SK-MEL-5 (cell line): ENCODE measurements around the gene ATOH1. TPM values are rescaled to one million over a fixed set of nuclear protein-coding genes. Genes with fewer than 3 reads are reported as not detected.

ENCODE experiments used
- DNase-seq: peaks from one replicate; pipeline ENCODE4 v3.0.0-alpha.2; 2016; ENCODE audit warnings: low read depth, low spot score
- in situ Hi-C: cut with HindIII; loops from 2 replicates; pipeline ENCODE4 v1.10.0; 2016; ENCODE audit warnings: low sequenced_read_pairs, high pct_unique_total_duplicates, low pct_unique_long_range_greater_than_20kb
- polyA plus RNA-seq, 2 experiments: library from polyadenylated mRNA; depleted of rRNA; stranded (reverse); fragments of >200 nt; gene quantifications; 2 replicates each; pipeline ENCODE4 v1.2.3, GENCODE V29; 2015
- total RNA-seq: library from RNA; depleted of rRNA; stranded (reverse); fragments of >200 nt; shearing (Covaris generic); gene quantifications from 2 replicates; pipeline ENCODE4 v1.2.3, GENCODE V29; 2014; rRNA removed

Gene ATOH1
- not detected in 2 replicates for total RNA-seq
- polyA plus RNA-seq (2015; cell fraction: cytosol; rRNA removed), result not detected in 2 replicates
- polyA plus RNA-seq (2015; cell fraction: nucleus; rRNA removed), result not detected in 2 replicates

DNA sequence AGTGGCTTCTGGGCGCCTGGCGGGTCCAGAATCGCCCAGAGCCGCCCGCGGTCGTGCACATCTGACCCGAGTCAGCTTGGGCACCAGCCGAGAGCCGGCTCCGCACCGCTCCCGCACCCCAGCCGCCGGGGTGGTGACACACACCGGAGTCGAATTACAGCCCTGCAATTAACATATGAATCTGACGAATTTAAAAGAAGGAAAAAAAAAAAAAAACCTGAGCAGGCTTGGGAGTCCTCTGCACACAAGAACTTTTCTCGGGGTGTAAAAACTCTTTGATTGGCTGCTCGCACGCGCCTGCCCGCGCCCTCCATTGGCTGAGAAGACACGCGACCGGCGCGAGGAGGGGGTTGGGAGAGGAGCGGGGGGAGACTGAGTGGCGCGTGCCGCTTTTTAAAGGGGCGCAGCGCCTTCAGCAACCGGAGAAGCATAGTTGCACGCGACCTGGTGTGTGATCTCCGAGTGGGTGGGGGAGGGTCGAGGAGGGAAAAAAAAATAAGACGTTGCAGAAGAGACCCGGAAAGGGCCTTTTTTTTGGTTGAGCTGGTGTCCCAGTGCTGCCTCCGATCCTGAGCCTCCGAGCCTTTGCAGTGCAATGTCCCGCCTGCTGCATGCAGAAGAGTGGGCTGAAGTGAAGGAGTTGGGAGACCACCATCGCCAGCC lies at the start of gene ATOH1:
Gene ATOH1, plus strand, starts transcription at position 422 of the 663 bp plus-strand sequence. Its CDS starts 174 bp downstream, at position 596.
- in situ Hi-C loops, result no loop called here
- DNase-seq, result peak; percentile 18

- DNase-seq, result no peak
- in situ Hi-C loops, result no loop called here
These were observed 49.3 kb upstream of the ATOH1 start for GRCh38 chr4:93779228-93779627.

- in situ Hi-C loops, result no loop called here
- DNase-seq, result no peak
These were observed 48.5 kb upstream of the ATOH1 start for GRCh38 chr4:93780080-93780479.

GRCh38 chr4:93781198-93781597 lies 47.4 kb upstream of the ATOH1 start:
- DNase-seq, result no peak
- in situ Hi-C loops, result no loop called here

DNA sequence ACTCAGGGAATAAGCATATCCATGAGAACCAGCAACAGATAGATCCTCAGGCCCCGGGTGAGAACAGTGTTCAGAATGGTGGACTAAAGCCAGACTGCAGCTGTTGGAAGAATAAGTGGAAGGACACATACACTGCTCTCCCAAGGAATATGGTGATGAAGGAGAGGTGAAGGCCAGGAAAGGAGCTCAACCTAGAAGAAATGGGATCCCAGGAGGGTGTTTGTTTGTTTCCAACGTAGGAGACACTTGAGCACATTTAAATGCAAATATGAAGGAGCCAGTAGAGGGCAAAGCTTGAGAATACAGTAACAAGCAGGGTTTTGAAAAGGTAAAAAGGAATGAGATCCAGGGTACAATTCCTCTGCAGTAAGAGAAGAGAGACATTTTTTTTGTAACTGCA lies 42.4 kb upstream of the ATOH1 start:
- DNase-seq, result no peak
- in situ Hi-C loops, result no loop called here

DNA sequence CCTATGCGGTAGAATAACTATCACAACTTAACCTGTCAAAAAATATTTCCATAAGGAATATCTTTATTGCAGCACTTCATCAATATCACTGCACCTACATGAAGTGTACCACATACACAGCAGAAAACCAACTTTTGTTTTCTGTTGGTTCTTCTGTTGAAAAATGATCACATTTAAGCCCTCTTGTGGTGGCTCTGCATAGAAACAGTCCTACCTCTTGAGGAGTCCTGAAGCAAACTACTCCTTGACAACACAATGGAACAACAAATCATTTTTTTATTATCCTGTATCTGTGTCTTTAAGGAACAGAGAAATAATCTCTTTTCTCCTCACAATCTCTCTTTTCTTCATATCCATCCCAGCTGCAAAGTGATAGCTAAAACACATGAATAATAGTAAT lies 39.8 kb upstream of the ATOH1 start:
- in situ Hi-C loops, result no loop called here

DNA sequence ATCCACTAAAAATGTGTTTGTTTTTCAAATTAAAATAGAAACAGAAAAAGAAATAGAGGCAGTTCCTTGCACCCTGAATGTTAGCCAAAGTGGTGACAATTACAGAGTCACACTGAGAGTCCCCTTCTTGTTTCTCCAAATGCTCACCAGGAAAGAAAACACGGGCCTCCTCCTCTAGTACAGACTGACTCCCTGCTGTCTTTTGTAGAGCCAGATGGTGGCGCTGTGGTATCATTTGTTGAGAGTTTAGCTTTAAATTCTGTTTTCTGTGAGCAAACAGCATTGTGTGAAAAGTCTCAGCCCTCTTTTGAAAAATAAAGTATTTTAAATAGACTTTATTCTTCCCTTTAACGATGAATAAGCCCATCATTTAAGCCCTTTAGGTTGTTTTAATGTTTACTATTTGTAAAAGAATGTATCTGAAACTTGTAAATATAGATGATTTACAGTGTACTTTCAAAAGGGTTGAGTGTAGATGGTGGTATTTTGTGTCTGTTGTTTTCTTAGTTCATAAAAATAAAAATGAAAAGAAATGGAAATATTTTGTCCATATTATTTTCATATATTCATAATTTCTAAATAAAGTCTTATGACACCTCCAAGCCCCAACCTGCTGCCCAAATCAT lies 36.9 kb upstream of the ATOH1 start:
- in situ Hi-C loops, result no loop called here
- peak; percentile 70 for DNase-seq

More for the DNA sequence above, 39.8 kb upstream of the ATOH1 start:
- peak; percentile 55 for DNase-seq

DNA sequence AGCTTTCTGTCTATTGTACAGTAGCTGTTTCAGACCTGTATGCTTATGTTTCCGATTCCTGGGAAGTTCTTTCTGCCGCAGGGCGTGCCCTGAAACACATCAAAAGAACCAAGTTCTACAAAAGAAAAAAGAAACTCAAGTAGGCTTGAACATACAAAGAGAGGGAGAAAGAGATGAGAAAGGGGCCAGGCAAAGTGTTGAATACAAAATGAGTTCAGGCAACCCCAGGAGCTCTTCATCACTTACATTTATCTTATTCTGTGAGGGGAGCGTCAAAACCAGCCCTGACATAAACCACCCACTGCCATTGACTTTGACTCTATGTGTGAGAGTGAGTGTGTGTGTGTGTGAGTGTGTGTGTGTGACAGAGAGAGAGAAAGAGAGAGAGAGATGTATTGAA lies 26.5 kb upstream of the ATOH1 start:
- no peak for DNase-seq
- in situ Hi-C loops, result no loop called here

- in situ Hi-C loops, result no loop called here
- no peak for DNase-seq
These were observed 18.8 kb upstream of the ATOH1 start for GRCh38 chr4:93809773-93810172.

GRCh38 chr4:93810340-93810992 lies 18.1 kb upstream of the ATOH1 start:
- in situ Hi-C loops, result no loop called here

GRCh38 chr4:93813092-93813491 lies 15.5 kb upstream of the ATOH1 start:
- in situ Hi-C loops, result no loop called here
- DNase-seq, result no peak

More at GRCh38 chr4:93810340-93810992, 18.1 kb upstream of the ATOH1 start:
- no peak for DNase-seq

DNA sequence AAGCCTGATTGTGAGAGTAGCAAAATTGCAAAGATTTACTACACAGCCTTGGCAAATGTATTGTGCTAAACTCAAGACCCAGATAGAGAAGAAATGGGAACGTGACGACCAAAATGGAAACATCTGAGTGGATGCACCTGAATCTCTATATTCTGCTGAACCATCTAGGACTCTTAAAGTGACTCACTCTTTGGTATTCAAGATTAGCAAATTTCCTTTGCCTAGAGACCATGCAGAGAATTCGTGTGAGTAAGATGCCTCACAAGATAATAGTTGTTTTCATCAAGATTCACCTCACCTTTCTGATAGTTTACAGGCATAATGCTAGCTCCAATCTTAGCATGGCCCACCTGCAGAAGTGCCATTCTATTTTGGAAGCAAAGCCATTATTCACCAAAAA lies 14.4 kb upstream of the ATOH1 start:
- in situ Hi-C loops, result no loop called here
- DNase-seq, result no peak

- in situ Hi-C loops, result no loop called here
These were observed 13.8 kb upstream of the ATOH1 start for GRCh38 chr4:93814722-93815121.

GRCh38 chr4:93825551-93826216 lies 2.9 kb upstream of the ATOH1 start:
- in situ Hi-C loops, result no loop called here

More at GRCh38 chr4:93814722-93815121, 13.8 kb upstream of the ATOH1 start:
- no peak for DNase-seq

DNA sequence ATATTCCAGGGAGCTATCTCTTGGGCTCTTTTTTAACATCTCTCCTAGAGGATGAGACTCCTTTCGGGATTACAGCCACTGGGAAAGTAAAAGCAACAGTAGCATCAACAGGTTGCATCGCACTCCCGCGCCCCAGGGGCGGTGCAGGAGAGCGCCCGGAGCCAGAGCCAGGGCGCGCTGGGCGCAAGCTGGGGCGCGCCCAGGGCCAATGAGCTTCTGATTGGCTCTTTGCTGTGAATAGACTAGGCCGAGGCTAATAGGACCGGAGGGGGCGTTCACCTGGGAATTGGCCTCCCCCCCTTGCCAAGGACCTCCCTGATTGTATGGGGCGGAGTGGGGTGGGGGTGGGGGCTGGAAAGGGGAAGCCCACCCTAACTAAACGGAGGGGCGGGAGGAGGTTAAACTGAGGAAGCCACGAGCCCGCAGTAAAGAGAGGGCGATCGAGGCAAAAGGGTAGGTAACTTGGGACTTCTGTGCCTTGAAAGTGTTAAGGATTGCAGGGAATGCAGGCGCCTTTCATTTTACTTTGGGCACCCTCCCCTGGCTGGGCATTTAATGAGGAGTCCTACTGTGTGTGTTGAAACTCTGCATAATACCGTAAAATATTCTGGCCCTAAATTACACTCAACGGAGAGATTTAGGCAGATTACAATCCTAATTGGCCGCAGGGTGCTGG lies 1.1 kb upstream of the ATOH1 start:
- in situ Hi-C loops, result no loop called here
- no peak for DNase-seq

More at GRCh38 chr4:93825551-93826216, 2.9 kb upstream of the ATOH1 start:
- DNase-seq, result no peak

DNA sequence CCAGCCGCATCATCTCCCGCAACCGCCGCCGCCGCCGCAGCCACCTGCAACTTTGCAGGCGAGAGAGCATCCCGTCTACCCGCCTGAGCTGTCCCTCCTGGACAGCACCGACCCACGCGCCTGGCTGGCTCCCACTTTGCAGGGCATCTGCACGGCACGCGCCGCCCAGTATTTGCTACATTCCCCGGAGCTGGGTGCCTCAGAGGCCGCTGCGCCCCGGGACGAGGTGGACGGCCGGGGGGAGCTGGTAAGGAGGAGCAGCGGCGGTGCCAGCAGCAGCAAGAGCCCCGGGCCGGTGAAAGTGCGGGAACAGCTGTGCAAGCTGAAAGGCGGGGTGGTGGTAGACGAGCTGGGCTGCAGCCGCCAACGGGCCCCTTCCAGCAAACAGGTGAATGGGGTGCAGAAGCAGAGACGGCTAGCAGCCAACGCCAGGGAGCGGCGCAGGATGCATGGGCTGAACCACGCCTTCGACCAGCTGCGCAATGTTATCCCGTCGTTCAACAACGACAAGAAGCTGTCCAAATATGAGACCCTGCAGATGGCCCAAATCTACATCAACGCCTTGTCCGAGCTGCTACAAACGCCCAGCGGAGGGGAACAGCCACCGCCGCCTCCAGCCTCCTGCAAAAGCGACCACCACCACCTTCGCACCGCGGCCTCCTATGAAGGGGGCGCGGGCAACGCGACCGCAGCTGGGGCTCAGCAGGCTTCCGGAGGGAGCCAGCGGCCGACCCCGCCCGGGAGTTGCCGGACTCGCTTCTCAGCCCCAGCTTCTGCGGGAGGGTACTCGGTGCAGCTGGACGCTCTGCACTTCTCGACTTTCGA lies 654 bp downstream of the ATOH1 start:
- no peak for DNase-seq
- in situ Hi-C loops, result no loop called here
